NCI-H82 treated with DMSO at 0.1 percent for 48 hours (cell line): ENCODE results near the gene LDAH.

Source experiments
- DNase-seq: peaks from one replicate; lab custom pipeline; 2025; ENCODE audit not compliant: unreplicated experiment; lab: John Stamatoyannopoulos, UW

The LDAH gene

GRCh38 chr2:20641123-20641985 is 181.5 kb downstream of the LDAH start:
- DNase-seq, result no peak

- no peak for DNase-seq
These were observed 182.3 kb downstream of the LDAH start for GRCh38 chr2:20640411-20641122.

GRCh38 chr2:20638646-20639430 is 184.1 kb downstream of the LDAH start:
- no peak for DNase-seq

GRCh38 chr2:20638014-20638413 is 184.9 kb downstream of the LDAH start:
- DNase-seq, result no peak

GRCh38 chr2:20637147-20637546 is 185.8 kb downstream of the LDAH start:
- DNase-seq, result no peak

- DNase-seq, result peak; percentile 63
These were observed 187.0 kb downstream of the LDAH start for GRCh38 chr2:20635675-20636584.

GRCh38 chr2:20635113-20635510 is 187.8 kb downstream of the LDAH start:
- no peak for DNase-seq

GRCh38 chr2:20634507-20635112 is 188.3 kb downstream of the LDAH start:
- no peak for DNase-seq
